Mammary epithelial cell (primary cell): ENCODE measurements around the gene CACNA1D.

ENCODE experiments used
- CTCF ChIP-seq, 2 donors: IDR thresholded peaks in 1 of 2; conservative IDR thresholded peaks in 1 of 2; 2 replicates each; pipeline ENCODE4 v1.5.1; 2011 to 2012; ENCODE audit warnings: inconsistent platforms in 2 of 2, low read length in 2 of 2, mild to moderate bottlenecking in 2 of 2, control low read depth in 1 of 2, low read depth in 1 of 2; ENCODE audit not compliant: insufficient read depth in 1 of 2; ENCODE audit errors: extremely low read depth in 1 of 2
- EZH2 ChIP-seq: IDR thresholded peaks from 2 replicates; pipeline ENCODE4 v1.6.1; 2012; ENCODE audit warnings: low read length, inconsistent platforms, borderline replicate concordance

- TF ChIP-seq CTCF (conservative IDR thresholded peaks at IDR 0.05 in 1 of 2, IDR thresholded peaks at IDR 0.05 in 1 of 2; ENCODE audit: extremely low read depth in 1 of 2, insufficient read depth in 1 of 2, low read depth in 1 of 2, low read length in 2 of 2) (no peak), EZH2 (no peak)
These were observed 296.1 kb downstream of the CACNA1D start for GRCh38 chr3:53790470-53790869.
